ENCODE data around the gene TBCE.
"Not testable (repeated sequence)": the region's sequence is repeated elsewhere in the genome, so short reads cannot be mapped to it uniquely, and the experiment has no call there.

The TBCE gene

DNA sequence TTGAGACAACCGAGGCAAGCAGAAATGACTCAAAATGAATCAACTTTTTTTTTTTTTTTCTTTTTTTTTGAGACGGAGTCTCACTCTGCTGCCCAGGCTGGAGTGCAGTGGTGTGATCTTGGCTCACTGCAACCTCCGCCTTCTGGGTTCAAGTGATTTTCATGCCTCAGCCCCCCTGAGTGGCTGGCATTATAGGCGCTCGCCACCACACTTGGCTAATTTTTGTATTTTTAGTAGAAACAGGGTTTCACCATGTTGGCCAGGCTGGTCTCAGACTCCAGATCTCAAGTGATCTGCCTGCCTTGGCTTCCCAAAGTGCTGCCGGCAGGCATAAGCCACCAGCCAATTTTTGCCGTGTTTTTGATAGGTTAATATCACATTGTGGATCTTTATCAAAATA, 90.6 kb downstream of the TBCE start:
- DNase-seq = not testable (repeated sequence)

DNA sequence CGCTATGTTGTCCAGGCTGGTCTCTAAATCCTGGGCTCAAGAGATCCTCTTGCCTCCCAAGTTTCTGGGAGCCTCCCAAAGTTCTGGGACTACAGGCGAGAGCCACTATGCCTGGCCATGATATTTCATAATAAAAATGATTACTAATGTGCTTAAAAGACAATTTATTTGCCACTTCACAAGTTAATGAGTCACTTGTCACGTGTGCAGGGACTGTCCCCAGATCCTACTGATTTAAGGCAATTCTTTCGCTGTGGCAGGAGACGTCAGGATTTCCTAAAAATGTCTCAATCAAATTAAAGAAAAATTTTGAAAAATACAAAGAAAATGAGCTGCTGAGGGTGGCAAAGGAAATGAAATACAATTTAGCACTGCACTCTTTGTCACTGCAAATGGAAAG, 93.5 kb downstream of the TBCE start:
- no peak for DNase-seq

DNA sequence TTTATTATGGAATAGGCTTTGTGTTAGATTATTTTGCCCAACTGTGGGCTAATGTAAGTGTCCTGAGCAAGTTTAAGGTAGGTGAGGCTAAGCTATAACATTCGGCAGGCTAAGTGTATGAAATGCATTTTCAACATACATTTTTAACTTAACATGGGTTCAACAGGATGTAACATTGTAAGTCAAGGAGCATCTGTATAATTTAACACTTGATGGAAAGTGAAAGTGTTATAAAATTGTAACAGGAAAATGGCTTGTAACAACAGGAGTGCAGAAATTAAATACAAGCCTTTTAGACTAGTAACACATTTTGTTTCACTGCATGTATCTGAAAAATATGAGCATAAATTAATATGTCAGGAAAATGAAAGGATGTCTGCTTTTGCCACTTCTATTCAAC, 94.7 kb downstream of the TBCE start:
- no peak for DNase-seq

- DNase-seq = not testable (repeated sequence)
Measured at GRCh38 chr1:235462832-235463231, 95.6 kb downstream of the TBCE start.

DNA sequence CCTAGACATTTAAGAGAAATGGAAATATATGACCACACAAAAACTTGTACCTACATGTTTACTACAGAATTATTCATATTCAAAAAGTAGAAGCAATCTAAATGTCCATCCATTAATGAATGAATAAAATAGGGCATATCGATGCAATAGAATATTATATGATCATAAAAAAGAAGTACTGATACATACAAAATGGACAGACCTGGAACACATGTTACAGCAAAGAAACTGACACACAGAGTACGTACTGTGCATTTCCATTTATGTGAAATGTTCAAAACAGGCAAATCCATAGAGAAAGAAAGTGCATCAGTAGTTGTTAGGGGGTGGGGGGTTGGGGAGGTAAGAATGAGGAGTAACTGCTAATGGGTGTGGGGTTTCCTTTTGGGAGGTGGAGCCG, 97.8 kb downstream of the TBCE start:
- DNase-seq = no peak

DNA sequence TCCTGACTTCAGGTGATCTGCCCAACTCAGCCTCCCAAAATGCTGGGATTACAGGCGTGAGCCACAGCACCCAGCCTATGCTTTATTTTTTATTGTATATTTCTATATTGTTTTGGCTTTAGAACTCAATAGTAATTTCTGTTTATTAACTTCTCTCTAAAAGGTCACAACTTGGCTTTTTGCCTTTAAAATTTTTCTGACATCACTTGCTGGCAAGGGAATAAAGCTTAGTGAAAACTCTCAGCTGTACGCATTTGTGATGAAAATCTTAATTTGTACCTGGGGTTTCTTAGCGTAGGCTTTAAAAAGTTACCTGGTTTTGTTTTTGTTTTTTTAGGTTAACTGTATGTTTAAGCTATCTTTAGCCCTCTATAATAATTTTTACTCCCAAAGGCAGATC, 100.8 kb downstream of the TBCE start:
- no peak for DNase-seq

DNA sequence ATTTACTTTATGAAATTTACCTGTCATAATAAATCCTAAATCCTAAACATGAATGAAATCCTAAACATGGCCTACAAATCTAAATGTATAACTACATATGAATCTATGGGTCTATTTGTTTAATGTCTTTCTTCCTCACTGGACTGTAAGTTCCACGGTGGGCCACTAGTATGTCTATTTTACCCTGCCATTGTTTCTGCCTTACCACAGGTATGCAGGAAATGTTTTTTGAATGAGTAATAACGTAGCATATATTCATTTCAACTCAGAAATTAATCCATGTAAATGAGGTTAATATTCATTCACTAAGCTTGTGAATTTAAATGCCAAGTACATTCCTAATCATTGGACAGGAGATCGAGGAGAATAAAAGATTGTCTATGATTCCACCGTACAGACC, 101.7 kb downstream of the TBCE start:
- DNase-seq = no peak

DNA sequence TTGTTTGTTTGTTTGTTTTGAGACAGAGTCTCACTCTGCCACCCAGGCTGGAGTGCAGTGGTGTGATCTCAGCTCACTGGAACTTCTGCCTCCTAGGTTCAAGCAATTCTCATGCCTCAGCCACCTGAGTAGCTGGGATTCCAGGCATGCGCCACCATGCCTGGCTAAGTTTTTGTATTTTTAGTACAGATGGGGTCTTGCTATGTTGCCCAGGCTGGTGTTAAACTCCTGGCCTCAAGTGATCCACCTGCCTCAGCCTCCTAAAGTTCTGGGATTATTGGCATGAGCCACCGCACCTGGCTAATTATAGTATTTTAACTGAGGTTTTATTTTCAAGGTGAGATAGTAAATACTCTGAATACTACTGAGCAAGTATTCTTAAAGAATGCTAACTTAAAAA, 102.7 kb downstream of the TBCE start:
- DNase-seq = not testable (repeated sequence)

DNA sequence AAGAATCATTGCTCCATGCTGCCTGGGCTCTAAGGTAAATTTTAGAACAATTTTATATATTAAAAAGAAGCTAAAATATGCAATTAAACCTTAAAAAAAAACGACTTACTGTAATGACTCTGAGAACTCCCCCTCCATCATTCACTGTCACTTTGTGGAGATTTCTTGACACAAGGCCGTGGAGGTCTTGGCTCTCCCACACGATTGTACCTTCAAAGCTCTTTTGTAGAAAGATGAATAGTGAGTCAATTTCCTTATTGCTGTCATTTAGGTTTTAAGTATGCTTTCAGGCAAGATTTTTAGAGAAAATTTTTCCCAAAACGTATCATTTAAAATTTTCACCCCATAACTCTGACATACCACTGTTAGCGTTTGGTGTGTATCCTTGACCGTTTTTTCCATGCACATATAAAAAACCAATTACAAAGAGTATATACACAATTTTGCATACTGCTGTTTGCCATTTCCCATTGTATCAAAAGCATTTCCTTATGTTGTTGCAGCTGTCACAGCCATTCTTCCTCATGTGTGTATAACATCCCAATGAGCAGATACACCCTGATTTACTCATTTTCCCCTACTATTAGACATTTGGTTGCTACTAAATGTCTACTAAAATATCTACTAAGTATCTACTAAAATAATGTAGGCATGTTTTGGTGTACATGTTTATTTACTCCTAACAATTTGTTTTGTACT, 103.7 kb downstream of the TBCE start:
- no peak for DNase-seq

GRCh38 chr1:235473806-235474205, 106.6 kb downstream of the TBCE start:
- DNase-seq = no peak

DNA sequence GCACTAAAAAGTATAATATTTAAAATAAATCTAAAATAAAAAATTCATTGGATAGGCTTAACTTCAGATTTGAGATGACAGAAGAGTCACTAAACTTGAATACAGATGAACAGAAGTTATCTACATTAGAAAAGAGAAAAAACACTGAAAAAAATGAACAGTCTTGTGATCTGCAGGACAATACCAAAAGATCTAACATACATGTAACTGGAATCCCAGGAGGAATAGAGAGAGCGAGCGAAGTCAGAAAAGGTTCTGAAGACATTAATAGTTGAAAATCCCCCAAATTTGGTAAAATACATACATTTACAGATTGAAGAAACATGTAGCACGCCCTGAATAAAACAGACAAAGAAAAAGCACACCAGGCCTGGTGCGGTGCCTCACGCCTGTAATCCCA, 115.9 kb downstream of the TBCE start:
- no peak for DNase-seq

- no peak for DNase-seq
Measured at GRCh38 chr1:235485558-235485957, 118.3 kb downstream of the TBCE start.

GRCh38 chr1:235486321-235486720, 119.1 kb downstream of the TBCE start:
- DNase-seq = no peak

DNA sequence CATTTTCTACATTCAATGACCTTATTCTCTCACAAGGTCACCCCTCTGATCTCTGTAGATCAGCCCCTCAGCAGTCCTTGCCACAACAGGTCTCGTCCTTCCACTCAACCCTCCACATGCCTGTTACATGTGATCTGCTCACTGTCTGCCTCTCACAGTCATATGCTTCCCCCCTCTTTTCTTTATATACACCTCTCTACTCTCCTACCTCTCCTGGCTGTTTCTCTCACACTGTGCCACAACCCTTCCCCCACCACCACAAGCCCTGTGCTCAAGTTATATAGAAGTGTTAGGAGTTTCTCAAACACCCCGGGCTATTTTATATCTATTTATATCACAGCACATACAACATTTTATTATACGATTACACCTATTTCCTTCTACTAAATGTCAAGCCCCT, 124.4 kb downstream of the TBCE start:
- no peak for DNase-seq

DNA sequence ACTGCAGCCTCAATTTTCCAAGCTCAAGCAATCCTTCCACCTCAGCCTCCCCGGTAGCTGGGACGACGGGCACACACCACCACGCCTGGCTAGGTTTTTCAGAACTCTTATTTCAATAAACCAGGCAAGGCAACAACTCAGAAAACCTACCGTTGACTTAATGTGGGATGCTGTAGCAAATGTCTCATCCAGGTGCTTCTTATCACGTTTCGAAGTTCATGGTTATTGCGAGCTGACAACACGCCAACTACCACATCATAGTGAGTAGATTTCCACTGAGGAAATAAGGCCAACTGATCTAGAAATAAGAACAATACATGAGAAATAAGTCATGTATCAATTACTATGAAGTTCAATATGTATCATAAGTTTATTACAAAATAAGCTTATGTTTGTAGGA, 127.3 kb downstream of the TBCE start:
- DNase-seq = no peak

- DNase-seq = no peak
Measured at GRCh38 chr1:235495030-235495429, 127.8 kb downstream of the TBCE start.

- DNase-seq = no peak
Measured at GRCh38 chr1:235495551-235495950, 128.3 kb downstream of the TBCE start.

- DNase-seq = no peak
Measured at GRCh38 chr1:235500971-235501540, 133.8 kb downstream of the TBCE start.
